K562 (cell line): Measurements from ENCODE around the gene GASK1B. TPM values are rescaled to one million over a fixed set of nuclear protein-coding genes. Genes with fewer than 3 reads are reported as not detected.

Experiments used
- ATAC-seq: fragments of 200-7000 bp; cut with Tn5 transposase; 3 replicates; pipeline ENCODE4 v1.9.1; 2020; ENCODE audit warnings: moderate library complexity
- BruUV-seq: library from RNA; stranded (reverse); fragments of 400-500 nt; replicated peaks from 2 replicates; lab custom pipeline; 2021; lab: Mats Ljungman, UMichigan
- CTCF ChIA-PET: fragments of 300-600 bp; formaldehyde crosslinking; extraction: SDS; loops from one replicate; lab custom pipeline; 2021; ENCODE audit warnings: low intra/inter-chr PET ratio; lab: Yijun Ruan, JAX
- POLR2A ChIA-PET: fragments of 300-600, 350-650 bp; sonication (Branson Sonifier 250); formaldehyde crosslinking; extraction: SDS; loops from one replicate; lab custom pipeline; 2021; ENCODE audit warnings: antibody characterized with exemption, inconsistent platforms; lab: Yijun Ruan, JAX
- DNase-seq, 4 experiments: peaks; one replicate each; pipeline versions ENCODE4 v3.0.0 to v3.0.0-alpha.2; 2011 to 2018; ENCODE audit warnings: low spot score in 3 of 4, mixed read lengths in 3 of 4; ENCODE audit errors: extremely low read depth in 1 of 4
- FAIRE-seq: peaks from 2 replicates; lab custom pipeline; 2011; peaks lifted over from hg19 to GRCh38; lab: Jason Lieb, UNC
- H2AFZ ChIP-seq: 2 replicates; pipeline ENCODE4 v1.6.0; 2011; ENCODE audit warnings: low read depth, low read length, control low read depth, inconsistent platforms
- H3K27ac ChIP-seq: fragments of 200-600 bp; 3 replicates; pipeline ENCODE4 v1.8.0; 2011; ENCODE audit warnings: low read depth, mild to moderate bottlenecking, control low read depth, inconsistent platforms, low read length, moderate library complexity, mixed read lengths; ENCODE audit errors: extremely low read depth
- H3K27me3 ChIP-seq, 2 experiments: fragments of 300-600 bp in 1 of 2; 2 replicates in 1 of 2; 3 replicates in 1 of 2; pipeline versions ENCODE4 v1.6.0 to v1.8.0; 2011; ENCODE audit warnings: inconsistent platforms in 2 of 2, low read length in 2 of 2, mild to moderate bottlenecking in 1 of 2, mixed read lengths in 1 of 2, moderate library complexity in 1 of 2; ENCODE audit not compliant: control insufficient read depth in 2 of 2, insufficient read depth in 2 of 2
- H3K36me3 ChIP-seq: fragments of 300-600 bp; 3 replicates; pipeline ENCODE4 v1.8.0; 2011; ENCODE audit warnings: mild to moderate bottlenecking, low read length, inconsistent platforms; ENCODE audit not compliant: control insufficient read depth, insufficient read depth
- H3K4me1 ChIP-seq, 2 experiments: fragments of 200-600 bp in 1 of 2; replicated peaks in 1 of 2; 2 replicates in 1 of 2; 3 replicates in 1 of 2; pipeline versions ENCODE4 v1.5.1 to v1.8.0; 2011; ENCODE audit warnings: inconsistent platforms in 2 of 2, low read length in 2 of 2, mild to moderate bottlenecking in 1 of 2, mixed read lengths in 1 of 2, moderate library complexity in 1 of 2; ENCODE audit not compliant: control insufficient read depth in 2 of 2, insufficient read depth in 2 of 2
- H3K4me2 ChIP-seq: 2 replicates; pipeline ENCODE4 v1.6.1; 2011; ENCODE audit warnings: low read length, control low read depth, inconsistent platforms, mixed read lengths; ENCODE audit not compliant: insufficient read depth
- H3K4me3 ChIP-seq: fragments of 200-600 bp; sonication (generic), shearing (Covaris generic); 2 replicates; pipeline ENCODE4 v1.5.1; 2016; ENCODE audit warnings: control low read depth, inconsistent platforms
- H3K79me2 ChIP-seq: fragments of 200-600 bp; 3 replicates; pipeline ENCODE4 v1.8.0; 2011; ENCODE audit warnings: low read length, inconsistent platforms; ENCODE audit not compliant: control insufficient read depth, insufficient read depth
- H3K9ac ChIP-seq, 2 experiments: 2 replicates each; pipeline versions ENCODE4 v1.6.0 to v1.6.1; 2011; ENCODE audit warnings: low read depth in 2 of 2, low read length in 2 of 2, control low read depth in 1 of 2, inconsistent platforms in 1 of 2, mild to moderate bottlenecking in 1 of 2, mixed read lengths in 1 of 2; ENCODE audit not compliant: insufficient read depth in 1 of 2
- H3K9me1 ChIP-seq: one replicate; pipeline ENCODE4 v1.6.0; 2011; ENCODE audit warnings: inconsistent platforms, mild to moderate bottlenecking, low read length, moderate library complexity; ENCODE audit not compliant: control insufficient read depth, insufficient read depth
- H3K9me3 ChIP-seq: replicated peaks from 2 replicates; pipeline ENCODE4 v1.5.1; 2011; ENCODE audit warnings: low read depth, low read length, inconsistent platforms; ENCODE audit not compliant: control insufficient read depth, insufficient read depth
- H4K20me1 ChIP-seq: replicated peaks from 2 replicates; pipeline ENCODE4 v1.6.1; 2011; ENCODE audit warnings: low read length, inconsistent platforms, mixed read lengths; ENCODE audit not compliant: control insufficient read depth, insufficient read depth
- ARID2 ChIP-seq: fragments of 450-650 bp; IDR thresholded peaks from 2 replicates; pipeline ENCODE4 v1.6.1; 2017; ENCODE audit warnings: antibody characterized with exemption, mild to moderate bottlenecking
- ATF3 ChIP-seq, 2 experiments: fragments of 450-650 bp in 1 of 2; sonication (generic) in 1 of 2; formaldehyde crosslinking in 1 of 2; IDR thresholded peaks in 1 of 2; conservative IDR thresholded peaks in 1 of 2; 2 replicates each; pipeline versions ENCODE4 v1.6.1 to v1.8.1; 2016 to 2023; ENCODE audit warnings: mild to moderate bottlenecking in 2 of 2, moderate library complexity in 2 of 2, inconsistent platforms in 1 of 2, missing genetic modification reagents in 1 of 2
- BCL6 ChIP-seq: fragments of 250-450 bp; sonication (Bioruptor Pico); IDR thresholded peaks from 2 replicates; pipeline ENCODE4 v1.4.0; 2020
- CC2D1A ChIP-seq: fragments of 450-650 bp; IDR thresholded peaks from 2 replicates; pipeline ENCODE4 v1.6.1; 2017; ENCODE audit warnings: mild to moderate bottlenecking
- CHD4 ChIP-seq: fragments of 200-600 bp; sonication (generic); IDR thresholded peaks from 3 replicates; pipeline ENCODE4 v1.6.1; 2012; ENCODE audit warnings: low read depth, mild to moderate bottlenecking, mixed read lengths, low read length, inconsistent platforms; ENCODE audit not compliant: insufficient read depth, insufficient replicate concordance, poor library complexity, severe bottlenecking
- DIDO1 ChIP-seq: fragments of 450-650 bp; IDR thresholded peaks from 2 replicates; pipeline ENCODE4 v1.6.1; 2016; ENCODE audit warnings: low read depth, missing biosample characterization, missing genetic modification characterization
- E2F8 ChIP-seq: fragments of 450-650 bp; IDR thresholded peaks from 2 replicates; pipeline ENCODE4 v1.7.1; 2018; ENCODE audit warnings: mild to moderate bottlenecking, low read depth; ENCODE audit not compliant: partially characterized antibody
- FOS ChIP-seq: IDR thresholded peaks from 3 replicates; pipeline ENCODE4 v1.6.1; 2011; ENCODE audit not compliant: insufficient read length; ENCODE audit errors: extremely low read depth
- FOSL1 ChIP-seq: fragments of 200-800 bp; sonication (Bioruptor generic); conservative IDR thresholded peaks from 2 replicates; pipeline ENCODE4 v1.6.1; 2016; ENCODE audit warnings: missing genetic modification characterization, missing compliant biosample characterization
- KDM1A ChIP-seq, 2 experiments: fragments of 450-650 bp; IDR thresholded peaks; 2 replicates each; pipeline ENCODE4 v1.6.1; 2016; ENCODE audit warnings: mild to moderate bottlenecking in 2 of 2
- KLF1 ChIP-seq: fragments of 450-650 bp; IDR thresholded peaks from 2 replicates; pipeline ENCODE4 v1.6.1; 2016; ENCODE audit warnings: missing genetic modification characterization, missing compliant biosample characterization
- MAFF ChIP-seq: IDR thresholded peaks from 2 replicates; pipeline ENCODE4 v1.6.1; 2012; ENCODE audit warnings: low read length, improper control_type of control experiment
- OTX1 ChIP-seq: fragments of 450-650 bp; formaldehyde crosslinking; IDR thresholded peaks from 2 replicates; pipeline ENCODE4 v1.4.0; 2022; ENCODE audit warnings: mild to moderate bottlenecking
- POLR2A ChIP-seq: fragments of 450-650 bp; conservative IDR thresholded peaks from 2 replicates; pipeline ENCODE4 v1.6.1; 2016
- PURB ChIP-seq: sonication (generic); formaldehyde crosslinking; IDR thresholded peaks from 2 replicates; pipeline ENCODE4 v1.9.0; 2021; ENCODE audit warnings: low read depth, mild to moderate bottlenecking, missing genetic modification reagents
- STAT6 ChIP-seq: sonication (generic); formaldehyde crosslinking; IDR thresholded peaks from 2 replicates; pipeline ENCODE4 v1.8.1; 2023; ENCODE audit warnings: mild to moderate bottlenecking, missing genetic modification reagents
- WGBS: fragments of 100-300 bp; shearing (Covaris generic); methylation state at CpG from one replicate; pipeline ENCODE4 v1.1.6; 2016; ENCODE audit warnings: low coverage, mixed read lengths; ENCODE audit not compliant: insufficient coverage; ENCODE audit errors: missing lambda C conversion rate; 5-methylcytosine and 5-hydroxymethylcytosine counted together
- in situ Hi-C: fragments of 300-500 bp; cut with MboI; formaldehyde crosslinking; loops from 4 replicates; pipeline ENCODE4 v1.15.0; 2018; ENCODE audit warnings: inconsistent platforms, mixed read lengths
- intact Hi-C: fragments of 100-400 bp; cut with micrococcal nuclease; formaldehyde crosslinking; loops from 2 replicates; pipeline ENCODE4 v1.14.2; 2022
- polyA plus RNA-seq, 8 experiments: library from polyadenylated mRNA; depleted of rRNA in 4 of 8; stranded (reverse) in 5 of 8; unstranded in 3 of 8; fragments of >200 nt; fragmentation: Nextera tagmentation in 2 of 8; fragmentation: Illumina TruSeq in 1 of 8; extraction: Ambion mirVana in 2 of 8; extraction: Trizol in 1 of 8; gene quantifications; 2 replicates each; pipeline versions ENCODE4 v1.2.1 to v1.2.3, GENCODE V29; 2011 to 2014; ENCODE audit warnings: inconsistent platforms in 1 of 8, missing spikeins in 1 of 8
- total RNA-seq, 7 experiments: library from RNA; depleted of rRNA in 6 of 7; stranded (reverse); fragments of >200 nt in 6 of 7; fragmentation: Illumina TruSeq in 2 of 7; extraction: Trizol in 2 of 7; gene quantifications; 2 replicates each; pipeline versions ENCODE4 v1.2.1 to v1.2.3, GENCODE V29; 2011 to 2021; ENCODE audit warnings: low replicate concordance in 1 of 7

Gene GASK1B
- total and polyA plus RNA-seq, 9 of the 15 experiments (the other 6 are each of a cell fraction or from before 2014, with no cell fraction given), result 0.13 to 1.2 (median 0.61) TPM

- H3K27me3 ChIP-seq, result no peaks in the 10 kb centered on the region
- no peak for DNase-seq
- WGBS, result 77% methylated on average over 3 of the region's 3 CpGs
- TF ChIP-seq BCL6 (CRISPR knock-in tag), result no peak
- no peak for TF ChIP-seq CC2D1A
- no peak for TF ChIP-seq ATF3 (IDR thresholded peaks at IDR 0.05)
- no peak for TF ChIP-seq ATF3 (CRISPR knock-in tag; conservative IDR thresholded peaks at IDR 0.05)
- no peak for TF ChIP-seq MAFF
- TF ChIP-seq CHD4, result no peak
- no peak for TF ChIP-seq FOS
- TF ChIP-seq STAT6, result no peak
- TF ChIP-seq KLF1 (tag), result no peak
- TF ChIP-seq E2F8, result no peak
- no peak for TF ChIP-seq PURB
- no peak for TF ChIP-seq FOSL1 (tag)
- no peak for TF ChIP-seq ARID2
- TF ChIP-seq POLR2A, result no peak
- TF ChIP-seq DIDO1 (tag), result no peak
- no peak for TF ChIP-seq OTX1 (CRISPR knock-in tag)
- TF ChIP-seq KDM1A (IDR thresholded peaks at IDR 0.05), result no peak
- TF ChIP-seq, all 486 proteins: peak for 0
- intact Hi-C loops, result no loop called here
- Histone ChIP-seq H3K4me1 (no peaks in the 10 kb centered on the region), H2AFZ (no peak overlapping the region), H3K9me3 (no peaks in the 10 kb centered on the region), H3K36me3 (no peaks in the 10 kb centered on the region), H3K4me2 (no peak overlapping the region), H3K79me2 (no peaks in the 10 kb centered on the region), H3K9me1 (no peaks in the 10 kb centered on the region), H3K27ac (no peak overlapping the region), H4K20me1 (no peaks in the 10 kb centered on the region), H3K4me3 (no peak overlapping the region), H3K9ac (no peak overlapping the region)
- ChIA-PET CTCF (no interaction called here), POLR2A (no interaction called here)
- no peak for FAIRE-seq
- BruUV-seq, result no TSS peak
- no peak for ATAC-seq
- in situ Hi-C loops, result no loop called here
Measured at GRCh38 chr4:158203929-158204328, 31.1 kb upstream of the GASK1B start.
